HG03280 (cell line): ENCODE results near the gene SNX10.

ENCODE experiments used
- ATAC-seq: cut with Tn5 transposase; IDR thresholded peaks from one replicate; pipeline ENCODE4 v1.9.1; 2021; ENCODE audit warnings: mild to moderate bottlenecking, moderate library complexity; ENCODE audit not compliant: unreplicated experiment

SNX10 gene

DNA sequence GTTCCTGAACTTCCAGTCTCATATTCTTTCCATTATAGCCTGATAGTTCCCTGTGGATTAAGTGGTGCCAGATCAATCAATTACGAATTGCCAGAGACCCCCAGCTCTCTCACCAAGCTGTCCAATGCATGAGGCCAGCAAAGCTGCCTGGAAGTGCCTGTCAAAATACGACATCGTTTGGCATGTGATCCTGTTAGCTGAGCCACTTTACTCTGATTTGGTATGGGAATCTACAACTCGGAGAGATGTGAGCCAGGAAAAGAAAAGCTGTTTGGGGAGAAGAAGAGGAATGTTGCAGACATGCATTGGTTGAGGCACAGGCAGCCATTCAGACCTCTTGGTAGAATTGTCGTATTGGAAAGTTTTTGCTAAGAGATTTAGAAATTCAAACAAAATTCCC, 3.9 kb downstream of the SNX10 start:
- ATAC-seq, result no peak

DNA sequence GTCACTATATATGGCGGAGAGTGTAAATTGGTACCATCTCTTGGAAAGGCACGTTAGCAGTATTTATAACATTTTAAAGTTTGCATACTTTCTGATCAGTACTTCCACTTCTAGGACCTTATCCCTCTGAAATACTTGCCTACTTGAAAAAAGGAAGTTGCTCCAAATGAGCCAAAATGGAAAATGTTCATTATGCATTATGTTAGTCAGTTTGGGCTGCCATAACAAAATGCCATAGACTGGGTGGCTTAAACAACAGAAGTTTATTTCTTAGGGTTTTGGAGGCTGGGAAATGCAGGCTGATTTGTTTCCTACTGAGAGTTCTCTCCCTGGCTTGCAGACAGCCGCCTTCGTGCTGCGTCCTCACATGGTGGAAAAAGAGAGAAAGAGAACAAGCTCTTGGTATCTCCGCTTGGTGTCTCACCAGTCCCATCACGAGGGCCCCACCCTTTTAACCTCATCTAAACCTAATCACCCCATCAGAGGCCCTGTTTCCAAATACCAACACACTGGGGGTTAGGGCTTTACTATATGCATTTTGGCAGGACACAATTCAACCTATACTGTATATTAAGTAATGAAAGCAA, 6.9 kb downstream of the SNX10 start:
- no peak for ATAC-seq

DNA sequence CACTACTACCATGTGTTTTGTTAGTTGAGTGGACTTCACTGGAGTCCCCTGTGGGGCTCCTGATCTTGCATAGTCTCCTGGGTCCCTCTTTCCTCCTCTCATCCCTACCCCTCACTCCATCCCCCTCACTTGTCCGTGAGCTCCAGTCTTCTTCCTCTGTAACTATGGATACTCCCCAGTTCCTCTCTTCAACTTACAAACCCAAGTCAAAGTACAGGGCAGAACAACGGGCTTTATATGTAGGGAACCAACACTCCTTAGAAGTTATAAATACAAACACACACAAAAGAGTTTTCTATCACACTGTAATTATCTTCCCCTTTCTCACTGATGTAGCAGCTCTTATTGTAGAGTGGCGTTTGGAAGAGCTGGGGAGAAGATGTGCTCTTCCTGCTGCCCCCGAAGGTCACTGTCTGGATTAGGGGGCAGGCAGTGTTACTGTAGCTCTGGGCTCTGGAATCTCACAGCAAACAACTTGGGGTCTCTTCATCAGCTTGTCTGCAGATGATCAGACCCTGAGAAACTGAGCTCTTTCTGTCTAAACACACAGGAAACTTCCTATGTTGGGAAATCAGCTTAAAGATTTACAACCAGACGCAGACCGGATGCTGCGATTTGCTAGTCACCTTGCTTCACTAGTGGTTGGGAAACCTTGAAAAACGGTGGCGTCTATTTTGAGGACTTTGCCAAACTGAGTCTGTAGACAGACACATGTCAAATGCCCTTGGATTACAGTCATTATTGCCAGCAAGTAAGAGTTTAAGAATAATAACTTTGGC, 13.6 kb downstream of the SNX10 start:
- ATAC-seq, result no peak

DNA sequence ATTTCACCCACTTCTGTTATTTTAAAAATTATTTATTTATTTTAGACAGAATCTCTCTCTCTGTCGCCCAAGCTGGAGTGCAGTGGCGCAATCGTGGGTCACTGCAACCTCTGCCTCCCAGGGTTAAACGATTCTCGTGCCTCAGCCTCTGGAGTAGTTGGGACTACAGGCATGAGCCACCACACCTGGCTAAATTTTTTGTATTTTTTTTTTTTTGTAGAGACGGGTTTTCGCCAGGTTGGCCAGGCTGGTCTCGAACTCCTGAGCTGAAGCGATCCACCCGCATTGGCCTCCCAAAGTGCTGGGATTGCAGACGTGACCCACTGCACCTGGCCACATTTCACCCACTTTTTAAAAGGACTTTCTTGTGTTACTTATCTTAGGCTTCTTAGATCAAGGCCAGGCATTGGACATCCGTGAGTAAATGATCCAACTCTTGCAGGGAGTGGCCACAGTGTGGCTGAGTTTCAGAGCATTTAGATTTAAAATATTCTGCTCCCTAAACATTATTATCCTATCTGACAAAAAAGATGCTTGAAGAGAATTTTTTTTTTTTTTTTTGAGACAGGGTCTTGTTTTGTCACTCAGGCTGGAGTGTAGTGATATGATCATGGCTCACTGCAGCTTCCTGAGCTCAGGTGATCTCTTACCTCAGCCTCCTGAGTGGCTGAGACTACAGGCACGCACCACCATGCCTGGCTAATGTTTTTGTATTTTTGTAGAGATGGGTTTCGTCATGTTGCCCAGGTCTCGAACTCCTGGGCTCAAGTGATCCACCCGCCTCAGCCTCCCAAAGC, 14.4 kb downstream of the SNX10 start:
- no peak for ATAC-seq

DNA sequence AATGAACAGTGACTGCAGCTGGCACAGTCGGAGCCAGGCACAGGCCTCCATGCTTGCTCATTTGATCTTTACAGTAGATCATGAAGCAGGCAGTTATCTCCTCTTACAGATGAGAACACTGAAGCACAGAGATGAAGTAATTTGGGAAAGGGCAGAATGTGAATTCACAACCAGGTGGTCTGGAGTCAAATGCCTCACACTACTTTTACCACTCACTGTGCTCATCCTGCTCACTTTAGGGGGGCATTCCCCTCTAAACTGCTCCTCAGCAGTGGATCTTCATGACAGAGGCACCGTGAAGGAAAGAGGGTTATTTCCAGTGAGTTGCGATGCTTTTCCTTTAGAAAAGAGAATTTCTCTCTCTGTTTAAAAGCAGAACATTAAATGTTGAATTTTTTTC, 15.1 kb downstream of the SNX10 start:
- ATAC-seq, result no peak

DNA sequence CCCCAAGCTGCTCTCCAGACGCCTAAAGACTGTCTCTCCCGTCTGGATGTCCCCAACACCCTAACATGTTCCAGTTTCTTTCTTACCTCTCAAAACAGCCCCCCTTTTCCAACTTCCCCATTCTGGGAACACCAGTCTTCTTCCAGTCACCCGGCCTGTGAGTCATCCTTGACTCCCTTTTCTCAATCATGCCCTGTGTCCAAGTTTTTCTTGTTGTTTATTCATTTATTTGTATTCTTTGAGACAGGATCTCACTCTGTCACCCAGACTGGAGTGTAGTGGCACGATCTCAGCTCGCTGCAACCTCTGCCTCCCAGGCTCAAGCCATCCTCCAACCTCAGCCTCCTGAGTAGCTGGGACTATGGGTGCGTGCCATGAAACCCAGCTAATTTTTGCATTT, 15.6 kb downstream of the SNX10 start:
- ATAC-seq, result no peak

DNA sequence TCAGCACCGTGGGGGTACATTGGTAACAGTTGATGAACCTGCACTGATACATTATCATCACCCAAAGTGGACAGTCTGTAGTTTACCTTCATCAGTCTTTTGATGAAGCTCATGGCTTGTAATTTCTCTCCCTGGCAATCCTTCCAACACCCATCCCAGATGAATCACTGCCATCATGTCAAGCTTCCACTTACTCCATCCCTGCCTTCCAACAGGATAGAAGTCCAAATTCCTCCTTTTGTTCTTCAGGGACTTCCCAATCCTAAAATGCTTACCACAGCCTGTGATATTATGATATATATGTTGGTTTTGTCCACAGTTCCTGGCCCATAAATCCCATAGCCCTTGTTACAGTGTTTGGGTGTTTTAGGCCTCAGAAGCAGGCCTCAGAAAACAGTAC, 16.1 kb downstream of the SNX10 start:
- ATAC-seq, result no peak

DNA sequence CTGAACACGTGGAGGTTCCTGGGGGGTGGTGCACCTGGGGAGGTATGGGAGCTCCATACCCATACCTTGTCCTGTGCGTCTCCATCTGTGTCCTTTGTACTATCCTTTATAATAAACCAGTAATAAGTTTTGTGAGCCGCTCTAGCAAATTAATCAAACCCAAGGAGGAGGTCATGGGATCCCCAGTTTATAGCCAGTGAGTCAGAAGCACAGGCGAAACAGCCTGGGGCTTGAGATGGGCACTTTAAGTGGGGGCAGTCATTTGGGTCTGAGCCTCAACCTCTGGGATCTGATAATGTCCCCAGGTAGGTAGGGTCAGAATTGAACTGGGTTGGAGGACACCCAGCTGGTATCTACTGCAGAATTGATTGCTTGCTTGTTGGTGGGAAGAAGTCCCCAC, 16.9 kb downstream of the SNX10 start:
- ATAC-seq, result no peak

DNA sequence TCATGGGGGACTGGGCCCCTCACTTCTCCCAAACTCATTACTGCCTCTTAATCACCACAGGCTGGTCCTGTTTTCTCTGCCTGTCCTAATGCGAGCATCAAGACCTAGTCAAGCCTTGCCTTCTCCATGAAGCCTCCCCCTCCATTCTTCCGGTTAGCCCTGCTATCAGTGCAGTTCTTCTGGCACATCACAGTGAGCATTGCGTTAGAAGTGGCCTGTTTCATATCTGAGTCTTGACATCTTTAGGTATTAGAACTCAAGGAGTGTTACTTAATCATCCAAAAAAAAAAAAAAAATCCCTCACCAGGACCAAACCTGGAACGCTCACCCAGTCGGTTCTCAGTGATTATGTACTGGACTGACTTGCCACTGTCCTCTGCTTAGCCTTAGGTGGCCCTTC, 17.4 kb downstream of the SNX10 start:
- no peak for ATAC-seq

DNA sequence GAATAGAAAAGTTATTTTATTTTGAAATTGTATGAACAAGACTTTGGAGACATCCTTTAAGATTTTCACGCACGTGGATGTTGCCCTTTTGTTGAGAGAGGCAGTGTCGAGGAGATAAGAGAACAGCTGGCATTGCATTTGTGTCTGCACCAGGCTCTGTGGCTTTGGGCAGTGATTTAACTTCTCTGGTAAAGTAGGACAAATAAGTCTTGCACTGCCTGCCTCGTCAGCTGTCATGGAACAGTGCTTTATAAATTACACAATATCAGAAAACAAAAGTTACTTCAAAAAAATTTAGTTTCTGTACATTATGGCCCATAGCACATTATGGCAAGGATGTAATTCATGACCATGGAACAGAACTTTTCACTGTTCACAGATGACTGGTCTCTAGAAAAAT, 20.1 kb downstream of the SNX10 start:
- ATAC-seq, result no peak

DNA sequence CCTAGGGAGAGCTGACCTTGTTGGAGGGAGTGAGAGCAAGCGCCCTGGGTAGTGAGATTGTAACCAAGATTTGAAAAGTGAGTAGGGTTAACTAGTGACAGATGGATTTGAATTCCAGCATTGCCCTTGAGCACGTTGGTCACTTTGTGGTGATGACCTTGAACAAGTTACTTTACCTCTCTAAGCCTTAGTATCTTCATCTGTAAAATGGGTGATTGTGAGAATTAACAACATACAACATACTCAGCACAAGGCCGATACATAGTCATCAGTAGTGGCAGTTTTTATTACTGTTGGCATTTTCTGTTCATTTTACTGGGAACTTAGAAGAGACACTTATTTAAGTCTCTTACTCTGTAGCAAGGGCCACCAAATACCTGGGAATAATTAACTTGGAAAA, 25.5 kb downstream of the SNX10 start:
- no peak for ATAC-seq

DNA sequence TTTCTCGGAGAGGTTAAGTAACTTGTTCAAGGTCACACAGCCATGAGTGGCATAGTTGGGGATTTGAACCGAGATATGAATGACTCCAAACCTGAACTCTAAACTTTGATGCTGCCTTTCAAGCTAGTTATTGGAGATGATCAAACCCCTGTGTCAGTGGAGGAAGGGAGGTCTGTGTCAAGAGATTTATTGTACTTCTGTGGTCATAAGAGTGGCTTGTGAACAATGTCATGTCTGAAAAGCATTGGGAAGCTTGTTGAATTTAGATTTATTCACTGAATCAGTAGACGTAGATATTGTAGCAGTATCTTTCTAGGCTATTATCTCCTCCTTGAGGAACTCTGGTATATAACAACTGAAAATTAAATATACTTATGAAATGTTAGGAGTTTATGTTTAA, 27.3 kb downstream of the SNX10 start:
- no peak for ATAC-seq

DNA sequence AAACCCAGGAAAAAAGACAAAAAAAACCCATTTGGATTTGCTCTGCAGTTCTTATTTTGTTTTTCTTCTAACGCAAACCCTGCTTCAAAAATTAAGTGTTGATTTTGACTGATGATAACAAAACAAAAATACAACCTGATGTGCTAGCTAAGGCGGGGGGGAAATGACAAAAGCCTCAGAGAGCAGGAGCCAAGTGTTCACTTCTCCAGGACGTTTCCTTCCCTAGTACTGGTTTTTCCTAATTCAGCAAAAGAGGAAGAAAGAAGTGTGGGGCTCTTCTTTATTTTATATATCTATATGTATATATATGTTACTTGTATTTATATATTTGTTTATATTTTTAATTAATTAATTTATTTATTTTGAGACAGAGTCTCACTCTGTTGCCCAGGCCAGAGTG, 28.0 kb downstream of the SNX10 start:
- ATAC-seq, result no peak

DNA sequence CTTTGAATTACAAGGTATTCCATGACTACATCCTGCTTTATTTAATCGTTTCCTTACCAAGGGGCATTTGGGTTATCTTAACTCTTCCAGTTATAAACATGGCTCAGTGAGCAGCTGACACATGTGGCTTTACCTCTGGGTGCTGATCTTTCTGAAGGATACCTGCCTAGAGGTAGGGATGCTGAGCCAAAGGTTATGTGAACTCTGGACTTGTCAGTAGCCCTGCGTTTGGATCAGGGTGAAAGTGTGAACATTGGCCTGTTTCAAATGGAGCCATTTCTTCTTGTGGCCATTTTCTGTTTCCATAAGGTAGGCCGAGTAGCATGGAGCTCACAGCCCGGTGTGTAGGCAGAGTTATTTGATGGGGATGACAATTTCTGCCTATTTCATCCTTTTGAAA, 29.2 kb downstream of the SNX10 start:
- ATAC-seq, result no peak

DNA sequence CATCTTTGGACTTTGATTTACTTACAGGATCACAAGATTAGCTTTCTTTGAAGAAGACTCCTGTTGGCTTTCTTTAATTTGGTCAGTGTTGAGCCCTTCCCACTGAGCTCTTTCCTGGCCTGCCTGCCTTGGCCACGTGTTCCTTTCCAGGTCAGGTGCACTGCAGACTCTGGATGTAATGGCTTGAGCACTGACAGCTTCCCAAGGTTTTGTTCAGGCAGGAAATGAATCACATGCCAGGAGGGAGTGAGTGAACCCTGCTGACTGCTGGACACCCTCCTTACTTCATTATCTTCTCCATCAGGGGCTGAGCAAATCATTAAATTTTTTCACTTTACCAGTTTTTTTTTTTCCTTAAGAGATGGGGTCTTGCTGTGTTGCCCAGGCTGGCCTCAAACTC, 29.8 kb downstream of the SNX10 start:
- no peak for ATAC-seq

DNA sequence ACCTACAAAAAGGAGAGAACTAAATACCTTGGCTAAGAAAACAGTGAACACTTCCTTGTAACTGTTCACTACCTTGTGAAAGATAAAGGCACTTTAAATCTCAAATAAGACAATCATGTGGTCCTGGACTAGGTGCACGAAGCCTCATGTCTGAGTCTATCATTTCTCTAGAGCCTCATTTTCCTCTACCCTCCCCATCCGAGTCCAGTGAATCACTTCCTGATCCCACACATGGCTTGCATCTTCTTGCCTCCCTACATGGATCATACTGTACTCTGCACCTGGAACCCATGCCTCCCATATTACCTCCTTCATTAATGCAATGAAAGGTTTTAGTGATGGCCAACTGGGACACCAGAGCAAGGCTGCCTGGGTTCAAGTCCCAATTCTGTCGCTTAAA, 34.5 kb downstream of the SNX10 start:
- no peak for ATAC-seq

DNA sequence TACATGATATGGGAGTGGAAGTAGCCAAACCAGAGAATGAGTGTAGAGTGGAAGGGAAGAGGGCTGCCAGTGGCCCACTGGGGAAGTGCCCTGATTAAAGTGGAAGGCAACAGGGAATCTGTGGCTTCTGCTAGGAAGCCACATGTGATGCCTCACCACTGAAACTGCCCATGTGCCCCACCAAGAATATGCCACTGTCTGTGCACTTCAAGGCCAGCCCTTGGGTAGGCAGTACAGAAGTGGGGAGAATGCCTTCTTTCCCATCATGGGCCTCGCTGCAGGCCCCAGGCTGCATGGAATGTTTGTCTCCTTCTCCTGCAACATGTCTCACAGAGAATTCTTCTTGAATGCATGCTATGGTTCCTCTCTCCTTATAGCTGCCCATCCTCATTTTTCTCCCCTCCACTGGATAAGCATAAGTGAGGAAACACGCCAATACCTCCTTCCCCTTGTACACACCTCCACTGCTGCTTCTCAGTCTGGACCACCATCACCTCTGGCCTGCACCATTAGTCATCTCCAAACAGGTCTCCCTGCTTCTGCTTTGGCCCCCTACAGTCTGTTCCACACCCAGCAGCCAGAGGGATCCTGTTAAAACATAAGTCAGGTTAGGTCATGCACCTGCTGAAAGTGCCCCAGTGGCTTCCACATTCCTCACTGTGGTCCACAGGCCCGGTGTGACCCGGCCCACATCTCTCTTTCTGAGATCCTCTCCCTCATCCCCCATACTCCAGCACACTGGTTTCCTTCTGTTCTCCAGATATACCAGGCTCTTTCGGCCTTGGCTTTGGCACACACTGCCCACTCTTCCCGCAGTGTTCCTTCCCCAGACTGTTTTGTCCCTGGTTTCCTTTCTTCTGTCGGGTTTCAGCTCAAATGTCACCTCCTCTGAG, 37.1 kb downstream of the SNX10 start:
- ATAC-seq, result no peak

DNA sequence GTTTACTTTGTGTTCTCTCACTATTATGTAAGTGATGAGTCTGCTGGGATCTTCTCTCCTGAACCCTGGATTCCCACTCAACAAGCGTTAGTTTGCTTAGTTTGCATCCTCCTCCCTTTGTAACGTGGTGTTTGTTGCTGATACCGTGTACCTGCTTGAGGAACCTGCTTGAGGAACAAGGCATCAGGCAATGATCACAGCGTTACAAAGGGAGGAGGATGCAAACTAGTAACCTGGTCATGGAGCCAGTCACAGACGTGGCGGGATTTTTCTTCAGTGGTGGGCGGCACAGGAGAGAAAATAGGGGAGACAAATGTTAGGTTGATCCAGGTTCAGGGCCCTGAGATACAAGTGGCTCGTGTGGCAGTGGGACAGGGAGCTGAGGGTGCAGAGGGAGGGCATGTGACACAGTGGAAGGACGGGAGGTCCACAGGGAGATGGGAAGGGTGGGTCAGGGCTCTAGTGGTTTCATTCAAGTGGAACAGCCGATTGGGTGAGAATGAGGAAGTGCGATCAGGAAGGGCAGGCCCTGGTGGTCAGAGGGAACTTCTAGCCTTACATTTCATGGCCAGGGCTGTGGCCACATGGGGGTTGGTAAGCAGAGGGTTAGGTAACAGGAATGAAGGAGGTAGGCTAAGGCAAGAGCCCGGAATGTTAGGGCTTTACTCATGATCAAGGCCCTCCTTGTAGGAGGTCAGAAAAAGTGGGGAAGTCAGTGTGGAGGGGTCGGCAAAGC, 38.0 kb downstream of the SNX10 start:
- ATAC-seq, result no peak

DNA sequence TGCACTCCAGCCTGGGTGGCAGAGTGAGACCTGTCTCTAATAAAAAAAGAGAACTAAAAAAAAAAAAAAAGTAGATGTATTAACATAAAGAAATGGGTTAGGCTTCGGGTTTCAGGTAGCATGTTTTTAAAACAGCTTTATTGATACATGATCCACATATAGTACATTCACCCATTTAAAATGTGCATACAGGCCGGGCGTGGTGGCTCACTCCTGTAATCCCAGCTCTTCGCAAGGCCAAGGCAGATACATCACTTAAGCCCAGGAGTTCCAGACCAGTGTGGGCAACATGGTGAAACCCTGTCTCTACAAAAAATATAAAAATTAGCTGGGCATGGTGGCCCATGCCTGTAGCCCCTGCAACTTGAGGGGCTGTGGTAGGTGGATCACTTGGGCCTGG, 39.5 kb downstream of the SNX10 start:
- no peak for ATAC-seq

DNA sequence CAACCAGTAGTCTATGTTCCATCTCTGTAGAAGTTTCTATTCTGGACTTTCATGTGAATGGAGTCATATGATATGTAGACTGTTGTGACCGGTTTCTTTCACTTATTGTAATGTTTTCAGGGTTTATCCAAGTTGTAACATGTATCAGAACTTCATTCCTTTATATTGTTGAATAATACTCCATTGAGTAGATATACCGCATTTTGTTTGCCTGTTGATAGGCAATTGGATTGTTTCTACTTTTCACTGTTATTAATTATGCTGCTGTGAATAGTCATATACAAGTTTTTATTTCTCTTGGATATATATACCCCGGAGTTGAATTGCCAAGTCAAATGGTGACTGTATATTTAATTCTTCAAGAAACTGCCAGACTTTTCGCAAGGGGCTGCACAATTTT, 40.1 kb downstream of the SNX10 start:
- ATAC-seq, result no peak
